Esophagus muscularis mucosa (tissue), 4 donors: ENCODE results near the gene BEX3. TPM values are rescaled to one million over a fixed set of nuclear protein-coding genes. Genes with fewer than 3 reads are reported as not detected.
"Not testable (repeated sequence)": the region's sequence is repeated elsewhere in the genome, so short reads cannot be mapped to it uniquely, and the experiment has no call there.

Source experiments
- DNase-seq: peaks from one replicate; pipeline ENCODE4 v3.0.0-alpha.2; 2017; ENCODE audit errors: extremely low spot score
- H3K27ac ChIP-seq, 4 donors: fragments of 200-600 bp; sonication (generic); replicated peaks in 1 of 4; 1 replicate in 3 of 4; 2 replicates in 1 of 4; pipeline ENCODE4 v1.5.1; 2016 to 2019; ENCODE audit warnings: mild to moderate bottlenecking in 1 of 4
- H3K27me3 ChIP-seq, 4 donors: fragments of 200-600 bp; sonication (generic); one replicate each; pipeline versions ENCODE4 v1.5.1 to v1.6.0; 2016 to 2019
- H3K36me3 ChIP-seq, 4 donors: fragments of 200-600 bp; sonication (generic); one replicate each; pipeline ENCODE4 v1.5.1; 2016 to 2019
- H3K4me1 ChIP-seq, 4 donors: fragments of 200-600 bp; sonication (generic); one replicate each; pipeline ENCODE4 v1.5.1; 2016 to 2019
- H3K4me3 ChIP-seq, 4 donors: fragments of 200-600 bp; sonication (generic); 1 replicate in 2 of 4; 2 replicates in 2 of 4; pipeline ENCODE4 v1.5.1; 2016 to 2019; ENCODE audit warnings: mild to moderate bottlenecking in 4 of 4, moderate library complexity in 1 of 4
- H3K9me3 ChIP-seq, 4 donors: fragments of 200-600 bp; sonication (generic); 1 replicate in 3 of 4; 2 replicates in 1 of 4; pipeline ENCODE4 v1.5.1; 2016 to 2019
- EP300 ChIP-seq: sonication (generic); formaldehyde crosslinking; IDR thresholded peaks from one replicate; pipeline ENCODE4 v1.6.1; 2017; ENCODE audit warnings: antibody characterized with exemption
- POLR2A ChIP-seq: fragments of 450-650 bp; IDR thresholded peaks from one replicate; pipeline ENCODE4 v1.6.1; 2017; ENCODE audit warnings: antibody characterized with exemption, moderate library complexity, mild to moderate bottlenecking, low read depth
- POLR2AphosphoS5 ChIP-seq, 2 donors: sonication (generic); formaldehyde crosslinking; IDR thresholded peaks; one replicate each; pipeline ENCODE4 v1.6.1; 2017; ENCODE audit warnings: antibody characterized with exemption in 2 of 2
- WGBS: methylation state at CpG from one replicate; pipeline ENCODE4 v1.1.5; 2018; 5-methylcytosine and 5-hydroxymethylcytosine counted together
- intact Hi-C: fragments of 100-400 bp; cut with DNase I; formaldehyde crosslinking; loops from one replicate; pipeline ENCODE4 v1.15.1; 2023
- total RNA-seq, 4 donors: library from RNA; depleted of rRNA; stranded (reverse); fragments of >200 nt; gene quantifications; one replicate each; pipeline versions ENCODE4 v1.1.0 to v1.2.1, GENCODE V29; 2016
- TF ChIP-seq, protein P1 (sequence below), 3 experiments: fragments of 200-600 bp in 2 of 3; fragments of 450-650 bp in 1 of 3; sonication (generic) in 2 of 3; IDR thresholded peaks; one replicate each; pipeline ENCODE4 v1.5.1; 2017 to 2019; ENCODE audit warnings: antibody characterized with exemption in 3 of 3, mild to moderate bottlenecking in 2 of 3, moderate library complexity in 1 of 3

Gene BEX3
- total RNA-seq, 4 donors from 2014 or later: 119 to 137 (median 130) TPM

- Histone ChIP-seq H3K4me1 (peaks cover 0 to 9% (median 3%) of the 10 kb centered on the region in 4 donors), H3K27me3 (peaks cover 0 to 3% (median 0%) of the 10 kb centered on the region in 4 donors), H3K4me3 (no peak overlapping the region), H3K36me3 (no peaks in the 10 kb centered on the region), H3K27ac (no peak overlapping the region), H3K9me3 (no peaks in the 10 kb centered on the region)
- intact Hi-C loops: no loop called here
- TF ChIP-seq, protein P1, sequence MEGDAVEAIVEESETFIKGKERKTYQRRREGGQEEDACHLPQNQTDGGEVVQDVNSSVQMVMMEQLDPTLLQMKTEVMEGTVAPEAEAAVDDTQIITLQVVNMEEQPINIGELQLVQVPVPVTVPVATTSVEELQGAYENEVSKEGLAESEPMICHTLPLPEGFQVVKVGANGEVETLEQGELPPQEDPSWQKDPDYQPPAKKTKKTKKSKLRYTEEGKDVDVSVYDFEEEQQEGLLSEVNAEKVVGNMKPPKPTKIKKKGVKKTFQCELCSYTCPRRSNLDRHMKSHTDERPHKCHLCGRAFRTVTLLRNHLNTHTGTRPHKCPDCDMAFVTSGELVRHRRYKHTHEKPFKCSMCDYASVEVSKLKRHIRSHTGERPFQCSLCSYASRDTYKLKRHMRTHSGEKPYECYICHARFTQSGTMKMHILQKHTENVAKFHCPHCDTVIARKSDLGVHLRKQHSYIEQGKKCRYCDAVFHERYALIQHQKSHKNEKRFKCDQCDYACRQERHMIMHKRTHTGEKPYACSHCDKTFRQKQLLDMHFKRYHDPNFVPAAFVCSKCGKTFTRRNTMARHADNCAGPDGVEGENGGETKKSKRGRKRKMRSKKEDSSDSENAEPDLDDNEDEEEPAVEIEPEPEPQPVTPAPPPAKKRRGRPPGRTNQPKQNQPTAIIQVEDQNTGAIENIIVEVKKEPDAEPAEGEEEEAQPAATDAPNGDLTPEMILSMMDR (IDR thresholded peaks at IDR 0.05): no peak
- TF ChIP-seq POLR2A: no peak
- TF ChIP-seq EP300: no peak
- TF ChIP-seq POLR2AphosphoS5 (IDR thresholded peaks at IDR 0.05): no peak
- no peak for DNase-seq
- 75% methylated on average over 3 of the region's 3 CpGs for WGBS
Measured at GRCh38 chrX:103373581-103373980, 2.8 kb upstream of the BEX3 start.

GRCh38 chrX:103376979-103377324 lies 614 bp downstream of the BEX3 start:
- Histone ChIP-seq H3K4me1 (peaks cover 0 to 12% (median 3%) of the 10 kb centered on the region in 4 donors), H3K27ac (peak overlapping the region; percentile 65 to 86 (median 84)), H3K36me3 (no peaks in the 10 kb centered on the region), H3K27me3 (no peaks in the 10 kb centered on the region), H3K9me3 (no peaks in the 10 kb centered on the region), H3K4me3 (peak overlapping the region; percentile 58 to 73 (median 70))
- TF ChIP-seq POLR2AphosphoS5 (IDR thresholded peaks at IDR 0.05): no peak
- TF ChIP-seq, protein P1 (IDR thresholded peaks at IDR 0.05): no peak
- TF ChIP-seq POLR2A: no peak
- TF ChIP-seq EP300: no peak
- no peak for DNase-seq
- intact Hi-C loops: loop anchor here (2.0 kb wide), 1 partner anchor 20 kb away; the partner anchor contains the start of gene TCEAL9
- 50% methylated on average over 3 of the region's 19 CpGs for WGBS

- DNase-seq: no peak
- Histone ChIP-seq H3K36me3 (no peaks in the 10 kb centered on the region), H3K27ac (no peak overlapping the region), H3K4me1 (peaks cover 0 to 12% (median 3%) of the 10 kb centered on the region in 4 donors), H3K27me3 (no peaks in the 10 kb centered on the region), H3K4me3 (no peak overlapping the region), H3K9me3 (no peaks in the 10 kb centered on the region)
- no peak for TF ChIP-seq EP300
- no peak for TF ChIP-seq POLR2A
- TF ChIP-seq, protein P1 (IDR thresholded peaks at IDR 0.05): no peak
- no peak for TF ChIP-seq POLR2AphosphoS5 (IDR thresholded peaks at IDR 0.05)
- intact Hi-C loops: no loop called here
- whole genome bisulfite sequencing: 64% methylated on average over 2 of the region's 2 CpGs
Measured at GRCh38 chrX:103378990-103379389, 2.7 kb downstream of the BEX3 start.

DNA sequence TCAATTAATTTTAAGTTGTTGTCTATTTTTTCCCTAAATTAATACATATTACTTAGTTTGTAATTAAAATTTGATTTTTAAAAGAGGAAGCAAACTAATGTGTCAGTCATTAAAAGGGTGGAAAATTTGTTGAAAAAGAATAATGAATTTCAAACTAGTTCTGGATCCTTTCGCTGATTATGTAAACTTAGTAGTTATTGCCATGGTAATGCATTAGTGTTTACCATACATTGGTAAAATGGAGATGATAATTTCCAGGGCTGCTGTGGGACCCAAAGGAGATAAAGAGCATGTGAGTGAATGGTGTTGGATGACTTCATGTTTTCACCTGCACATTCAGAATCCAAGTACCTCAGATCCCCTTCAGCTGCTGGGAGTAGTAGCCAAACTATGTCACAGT lies 6.5 kb downstream of the BEX3 start:
- no peak for TF ChIP-seq POLR2AphosphoS5 (IDR thresholded peaks at IDR 0.05)
- TF ChIP-seq, protein P1 (IDR thresholded peaks at IDR 0.05): no peak
- no peak overlapping the region for H3K4me3 ChIP-seq
- no peak overlapping the region for H3K27ac ChIP-seq
- no peaks in the 10 kb centered on the region for H3K27me3 ChIP-seq
- 62% methylated on average over 1 of the region's 1 CpG for WGBS
- no peaks in the 10 kb centered on the region for H3K9me3 ChIP-seq
- no peaks in the 10 kb centered on the region for H3K36me3 ChIP-seq
- DNase-seq: no peak
- peaks cover 0 to 20% (median 4%) of the 10 kb centered on the region in 4 donors for H3K4me1 ChIP-seq
- intact Hi-C loops: no loop called here

DNA sequence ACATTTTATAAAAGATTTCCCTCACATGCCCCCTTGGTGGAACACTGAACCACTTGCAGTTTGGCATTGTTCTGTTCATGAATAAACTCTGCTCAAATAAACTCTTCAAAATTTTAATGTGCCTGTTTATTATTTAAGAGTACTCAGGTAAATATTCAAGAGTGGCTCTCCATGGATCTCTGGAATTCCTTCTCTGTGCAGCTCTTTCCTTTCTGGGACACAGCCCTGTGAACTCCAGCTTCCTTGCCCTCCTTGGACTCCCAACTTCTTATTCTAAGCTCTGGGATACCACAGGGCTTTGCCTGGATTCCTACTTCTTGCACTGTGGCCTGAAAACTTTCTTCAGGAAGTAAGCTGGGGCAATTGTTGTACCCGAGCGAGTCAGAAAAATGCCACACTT lies 8.3 kb downstream of the BEX3 start:
- intact Hi-C loops: no loop called here
- DNase-seq: no peak
- H3K9me3 ChIP-seq: no peaks in the 10 kb centered on the region
- 75% methylated on average over 2 of the region's 2 CpGs for WGBS
- H3K27ac ChIP-seq: no peak overlapping the region
- H3K27me3 ChIP-seq: no peaks in the 10 kb centered on the region
- no peaks in the 10 kb centered on the region for H3K36me3 ChIP-seq
- TF ChIP-seq POLR2A: no peak
- TF ChIP-seq, protein P1 (IDR thresholded peaks at IDR 0.05): no peak
- no peak for TF ChIP-seq EP300
- no peak for TF ChIP-seq POLR2AphosphoS5 (IDR thresholded peaks at IDR 0.05)
- peaks cover 0 to 13% (median 4%) of the 10 kb centered on the region in 4 donors for H3K4me1 ChIP-seq
- no peak overlapping the region for H3K4me3 ChIP-seq

DNA sequence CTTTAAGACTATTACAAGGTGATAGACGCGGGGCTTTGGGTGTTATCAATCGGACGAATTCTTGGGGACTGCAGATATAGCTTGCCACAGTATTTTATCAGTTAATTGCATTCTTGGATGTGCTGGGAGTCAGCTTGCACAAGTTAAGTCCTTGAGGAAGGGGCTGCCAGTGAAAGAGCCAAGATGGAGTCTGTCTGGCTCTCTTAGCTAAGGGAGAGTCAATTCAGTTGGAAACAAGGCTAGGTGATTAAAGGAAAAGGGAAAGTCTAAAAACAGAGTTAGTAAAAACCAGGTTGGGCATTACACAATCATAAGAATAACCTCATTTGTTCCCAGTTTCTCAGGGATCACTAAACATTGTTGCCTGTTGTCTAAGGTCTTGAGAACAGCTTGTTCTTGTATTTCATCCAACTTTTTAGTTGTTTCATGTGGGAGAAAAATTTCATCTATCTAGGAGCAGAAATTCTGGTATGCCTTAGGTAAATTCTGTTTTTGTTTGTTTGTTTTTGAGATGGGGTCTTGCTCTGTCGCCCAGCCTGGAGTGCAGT lies 9.0 kb downstream of the BEX3 start:
- peak overlapping the region in 2 of 4 donors; percentile 24 to 55 for H3K27ac ChIP-seq
- H3K4me1 ChIP-seq: peaks cover 0 to 13% (median 4%) of the 10 kb centered on the region in 4 donors
- 80% methylated on average over 5 of the region's 5 CpGs for WGBS
- H3K27me3 ChIP-seq, H3K36me3 ChIP-seq, DNase-seq, H3K4me3 ChIP-seq, intact Hi-C loops, H3K9me3 ChIP-seq: not testable (repeated sequence)
